Smooth muscle cell (in vitro differentiated cells): Measurements from ENCODE around the gene RCL1. TPM values are rescaled to one million over a fixed set of nuclear protein-coding genes. Genes with fewer than 3 reads are reported as not detected.

Experiments
- DNase-seq: peaks from one replicate; lab custom pipeline; 2025; ENCODE audit not compliant: unreplicated experiment; lab: John Stamatoyannopoulos, UW
- H2AFZ ChIP-seq: fragments of 200-600 bp; sonication (generic); 2 replicates; pipeline ENCODE4 v1.6.0; 2016; ENCODE audit warnings: antibody characterized with exemption, low read depth, mild to moderate bottlenecking
- H3F3A ChIP-seq: fragments of 200-600 bp; sonication (generic); 2 replicates; pipeline ENCODE4 v1.6.0; 2017; ENCODE audit warnings: antibody characterized with exemption, low read depth
- H3K27ac ChIP-seq: fragments of 200-600 bp; sonication (generic); 2 replicates; pipeline ENCODE4 v1.5.1; 2016; ENCODE audit warnings: low read depth, mild to moderate bottlenecking
- H3K27me3 ChIP-seq: fragments of 200-600 bp; sonication (generic); 2 replicates; pipeline ENCODE4 v1.6.1; 2016; ENCODE audit warnings: low read depth, mild to moderate bottlenecking
- H3K36me3 ChIP-seq: fragments of 200-600 bp; sonication (generic); 2 replicates; pipeline ENCODE4 v1.5.1; 2016; ENCODE audit warnings: low read depth
- H3K4me1 ChIP-seq: fragments of 200-600 bp; sonication (generic); 2 replicates; pipeline ENCODE4 v1.5.1; 2016; ENCODE audit warnings: low read depth
- H3K4me2 ChIP-seq: fragments of 200-600 bp; sonication (generic); 2 replicates; pipeline ENCODE4 v1.6.0; 2016; ENCODE audit warnings: mild to moderate bottlenecking
- H3K4me3 ChIP-seq: fragments of 200-600 bp; sonication (generic); 2 replicates; pipeline ENCODE4 v1.5.1; 2016; ENCODE audit warnings: mild to moderate bottlenecking
- H3K79me2 ChIP-seq: fragments of 200-600 bp; sonication (generic); 2 replicates; pipeline ENCODE4 v1.6.0; 2016; ENCODE audit warnings: low read depth, mild to moderate bottlenecking
- H3K9ac ChIP-seq: fragments of 200-600 bp; sonication (generic); 2 replicates; pipeline ENCODE4 v1.6.0; 2016; ENCODE audit warnings: low read depth
- H3K9me3 ChIP-seq: fragments of 200-600 bp; sonication (generic); replicated peaks from 2 replicates; pipeline ENCODE4 v1.5.1; 2016; ENCODE audit warnings: low read depth
- H4K20me1 ChIP-seq: fragments of 200-600 bp; sonication (generic); 2 replicates; pipeline ENCODE4 v1.6.0; 2016; ENCODE audit warnings: low read depth
- CTCF ChIP-seq: fragments of 200-600 bp; sonication (generic); IDR thresholded peaks from 2 replicates; pipeline ENCODE4 v1.5.1; 2017; ENCODE audit warnings: borderline replicate concordance, mild to moderate bottlenecking, antibody characterized with exemption; ENCODE audit not compliant: insufficient read depth, poor library complexity, severe bottlenecking
- WGBS: methylation state at CpG from one replicate; pipeline ENCODE4 v1.1.7; 2016; ENCODE audit warnings: low lambda C conversion rate; 5-methylcytosine and 5-hydroxymethylcytosine counted together
- microRNA-seq: library from miRNA; unstranded; fragments of <30 nt; microRNA quantifications from one replicate; pipeline ENCODE4, GENCODE V29; 2016; ENCODE audit warnings: borderline number of aligned reads
- polyA plus RNA-seq: library from polyadenylated mRNA; unstranded; fragments of >200 nt; fragmentation: Nextera tagmentation; extraction: Ambion mirVana; gene quantifications from 2 replicates; pipeline ENCODE4 v1.2.1, GENCODE V29; 2016
- small RNA-seq: library from RNA; depleted of rRNA; stranded (forward); fragments of <200 nt; gene quantifications from one replicate; pipeline ENCODE3, GENCODE V24; 2014
- total RNA-seq: library from RNA; depleted of rRNA; stranded (reverse); fragments of >200 nt; gene quantifications from 2 replicates; pipeline ENCODE4 v1.2.3, GENCODE V29; 2014

RCL1 gene
- total and polyA plus RNA-seq, 2 experiments from 2014 or later: 7.9 to 11.1 TPM

GRCh38 chr9:4902135-4902475, 109.4 kb downstream of the RCL1 start:
- Histone ChIP-seq H4K20me1 (no peaks in the 10 kb centered on the region), H3K27ac (no peak overlapping the region), H3K27me3 (no peaks in the 10 kb centered on the region), H3K4me1 (no peaks in the 10 kb centered on the region), H3K79me2 (no peaks in the 10 kb centered on the region), H3K9me3 (no peaks in the 10 kb centered on the region), H3K9ac (no peak overlapping the region), H3K4me2 (peak overlapping the region; percentile 82), H2AFZ (peak overlapping the region; percentile 22), H3K36me3 (no peaks in the 10 kb centered on the region), H3F3A (no peaks in the 10 kb centered on the region), H3K4me3 (peak overlapping the region; percentile 34)
- WGBS: 97% methylated on average over 8 of the region's 8 CpGs
- no peak for DNase-seq
- TF ChIP-seq CTCF: no peak

- Histone ChIP-seq H3K9me3 (no peaks in the 10 kb centered on the region), H3F3A (no peaks in the 10 kb centered on the region), H3K79me2 (no peaks in the 10 kb centered on the region), H4K20me1 (no peaks in the 10 kb centered on the region), H3K36me3 (no peaks in the 10 kb centered on the region), H3K4me1 (no peaks in the 10 kb centered on the region), H3K4me2 (no peak overlapping the region), H2AFZ (no peak overlapping the region), H3K9ac (no peak overlapping the region), H3K4me3 (no peak overlapping the region), H3K27me3 (no peaks in the 10 kb centered on the region), H3K27ac (no peak overlapping the region)
- no peak for DNase-seq
- no peak for TF ChIP-seq CTCF
- 88% methylated on average over 3 of the region's 3 CpGs for WGBS
These were observed 111.8 kb downstream of the RCL1 start for GRCh38 chr9:4904322-4905134.

- no peak overlapping the region for H3K9ac ChIP-seq
- H3K27ac ChIP-seq: no peak overlapping the region
- H3K4me3 ChIP-seq: no peak overlapping the region
- no peaks in the 10 kb centered on the region for H3K36me3 ChIP-seq
- no peaks in the 10 kb centered on the region for H3K27me3 ChIP-seq
- H3F3A ChIP-seq: no peaks in the 10 kb centered on the region
- no peaks in the 10 kb centered on the region for H3K79me2 ChIP-seq
- H4K20me1 ChIP-seq: no peaks in the 10 kb centered on the region
- no peak for TF ChIP-seq CTCF
- H3K9me3 ChIP-seq: no peaks in the 10 kb centered on the region
- WGBS: 93% methylated on average over 2 of the region's 2 CpGs
- H3K4me1 ChIP-seq: no peaks in the 10 kb centered on the region
- no peak overlapping the region for H2AFZ ChIP-seq
- no peak for DNase-seq
- H3K4me2 ChIP-seq: no peak overlapping the region
These were observed 112.4 kb downstream of the RCL1 start for GRCh38 chr9:4905135-4905490.

Small RNAs within 50 kb of the gene (microRNA-seq; reads per million reads assigned to microRNA genes)
- 28.6 reads per million, percentile 36 among the genes with 10 or more reads in this experiment for gene MIR101-2

Small RNAs within 50 kb of the gene (small RNA-seq; reads per million reads assigned to genes)
- gene AL158147.1: not detected
- gene MIR101-2: not detected

Other genes starting within 250 kb of the RCL1 start
- gene PLPP6, start 130.7 kb upstream of the RCL1 start, total RNA-seq: 5.4 and 6.2 TPM in 2 replicates
- 2.6 and 2.7 TPM in 2 replicates for gene PLPP6, start 130.7 kb upstream of the RCL1 start, polyA plus RNA-seq
- 0.67 and 0.81 TPM in 2 replicates for gene SPATA6L, start 126.5 kb upstream of the RCL1 start, total RNA-seq
- gene SPATA6L, start 126.5 kb upstream of the RCL1 start, polyA plus RNA-seq: 0.57 and 0.80 TPM in 2 replicates
- 19.2 and 35.8 TPM in 2 replicates for gene CDC37L1, start 113.4 kb upstream of the RCL1 start, total RNA-seq
- gene CDC37L1, start 113.4 kb upstream of the RCL1 start, polyA plus RNA-seq: 11.7 and 16.0 TPM in 2 replicates
- 49.0 and 49.3 TPM in 2 replicates for gene AK3, start 51.7 kb upstream of the RCL1 start, total RNA-seq
- 28.7 and 35.0 TPM in 2 replicates for gene AK3, start 51.7 kb upstream of the RCL1 start, polyA plus RNA-seq
- 12.0 and 15.6 TPM in 2 replicates for gene JAK2, start 192.3 kb downstream of the RCL1 start, total RNA-seq
- gene JAK2, start 192.3 kb downstream of the RCL1 start, polyA plus RNA-seq: 4.9 and 5.8 TPM in 2 replicates